Urothelium cell line (cell line): Measurements from ENCODE around the gene MAN1B1.

ENCODE experiments used
- DNase-seq: peaks from one replicate; pipeline ENCODE4 v3.0.0; 2011; ENCODE audit warnings: low spot score, mixed read lengths
- FAIRE-seq: peaks from 2 replicates; lab custom pipeline; 2011; peaks lifted over from hg19 to GRCh38; lab: Jason Lieb, UNC

The MAN1B1 gene

GRCh38 chr9:137141050-137141810, 54.4 kb downstream of the MAN1B1 start:
- FAIRE-seq, result no peak
- DNase-seq, result no peak

- DNase-seq, result no peak
- FAIRE-seq, result no peak
Observed at GRCh38 chr9:137141976-137142936, 55.5 kb downstream of the MAN1B1 start.

GRCh38 chr9:137143459-137143858, 56.7 kb downstream of the MAN1B1 start:
- no peak for FAIRE-seq

GRCh38 chr9:137145731-137146526, 59.1 kb downstream of the MAN1B1 start:
- no peak for FAIRE-seq
- no peak for DNase-seq

More at GRCh38 chr9:137143459-137143858, 56.7 kb downstream of the MAN1B1 start:
- no peak for DNase-seq

GRCh38 chr9:137146527-137146918, 59.7 kb downstream of the MAN1B1 start:
- DNase-seq (no peak), FAIRE-seq (peak; percentile 9)

- no peak for DNase-seq
- FAIRE-seq, result peak; percentile 50
Observed at GRCh38 chr9:137147091-137147792, 60.5 kb downstream of the MAN1B1 start.

- DNase-seq, result no peak
- no peak for FAIRE-seq
Observed at GRCh38 chr9:137147793-137148160, 61.0 kb downstream of the MAN1B1 start.

GRCh38 chr9:137148242-137148641, 61.5 kb downstream of the MAN1B1 start:
- FAIRE-seq (no peak), DNase-seq (no peak)

GRCh38 chr9:137148661-137149060, 61.9 kb downstream of the MAN1B1 start:
- FAIRE-seq (no peak), DNase-seq (no peak)

- no peak for FAIRE-seq
- no peak for DNase-seq
Observed at GRCh38 chr9:137149363-137149762, 62.6 kb downstream of the MAN1B1 start.

- FAIRE-seq (no peak), DNase-seq (no peak)
Observed at GRCh38 chr9:137149942-137150616, 63.3 kb downstream of the MAN1B1 start.

- DNase-seq (peak; percentile 64), FAIRE-seq (no peak)
Observed at GRCh38 chr9:137150617-137151457, 64.1 kb downstream of the MAN1B1 start.

- no peak for DNase-seq
- FAIRE-seq, result peak; percentile 96
Observed at GRCh38 chr9:137152844-137153405, 66.1 kb downstream of the MAN1B1 start.

GRCh38 chr9:137156567-137157375, 70.0 kb downstream of the MAN1B1 start:
- FAIRE-seq, result no peak
- no peak for DNase-seq

- FAIRE-seq (peak; percentile 76), DNase-seq (no peak)
Observed at GRCh38 chr9:137157618-137158415, 71.0 kb downstream of the MAN1B1 start.

- FAIRE-seq (no peak), DNase-seq (no peak)
Observed at GRCh38 chr9:137158625-137159024, 71.8 kb downstream of the MAN1B1 start.
